HepG2 (cell line): ENCODE data around the gene QRFPR. TPM values are rescaled to one million over a fixed set of nuclear protein-coding genes. Genes with fewer than 3 reads are reported as not detected.
A peak's percentile ranks its signal among the peaks of the same experiment; 100 is the strongest.

Experiments used
- ATAC-seq: fragments of 200-7000 bp; cut with Tn5 transposase; 3 replicates; pipeline ENCODE4 v1.9.1; 2020; ENCODE audit warnings: mild to moderate bottlenecking, moderate library complexity
- BruUV-seq: library from RNA; stranded (reverse); fragments of 400-500 nt; replicated peaks from 2 replicates; lab custom pipeline; 2021; lab: Mats Ljungman, UMichigan
- CTCF ChIA-PET: fragments of 300-600 bp; formaldehyde crosslinking; extraction: SDS; loops from one replicate; lab custom pipeline; 2021; ENCODE audit warnings: low total read pairs, inconsistent platforms, low intra/inter-chr PET ratio; lab: Yijun Ruan, JAX
- POLR2A ChIA-PET: fragments of 350-600 bp; sonication (Branson Sonifier 250); formaldehyde crosslinking; loops from one replicate; lab custom pipeline; 2020; ENCODE audit warnings: antibody characterized with exemption, inconsistent platforms; lab: Yijun Ruan, JAX
- DNase-seq: peaks from one replicate; pipeline ENCODE4 v3.0.0-alpha.2; 2015; ENCODE audit warnings: low spot score
- FAIRE-seq: peaks from 3 replicates; lab custom pipeline; 2011; peaks lifted over from hg19 to GRCh38; lab: Jason Lieb, UNC
- H2AFZ ChIP-seq: one replicate; pipeline ENCODE4 v1.6.1; 2011; ENCODE audit warnings: low read length, inconsistent platforms
- H3K27ac ChIP-seq: fragments of 300-600 bp; 3 replicates; pipeline ENCODE4 v1.8.0; 2011; ENCODE audit warnings: mixed run types, mild to moderate bottlenecking, mixed read lengths, low read length, inconsistent platforms; ENCODE audit not compliant: insufficient read depth; ENCODE audit errors: extremely low read length
- H3K27me3 ChIP-seq, 2 experiments: fragments of 200-600 bp in 1 of 2; 2 replicates in 1 of 2; 3 replicates in 1 of 2; pipeline versions ENCODE4 v1.6.0 to v1.8.0; 2011; ENCODE audit warnings: low read length in 2 of 2, mild to moderate bottlenecking in 2 of 2, moderate library complexity in 2 of 2, inconsistent platforms in 1 of 2; ENCODE audit not compliant: insufficient read depth in 2 of 2, control insufficient read depth in 1 of 2
- H3K36me3 ChIP-seq, 2 experiments: fragments of 200-600 bp in 1 of 2; replicated peaks in 1 of 2; 2 replicates in 1 of 2; 3 replicates in 1 of 2; pipeline versions ENCODE4 v1.5.1 to v1.8.0; 2011; ENCODE audit warnings: low read length in 2 of 2, inconsistent platforms in 1 of 2; ENCODE audit not compliant: insufficient read depth in 2 of 2, control insufficient read depth in 1 of 2
- H3K4me1 ChIP-seq: 2 replicates; pipeline ENCODE4 v1.5.1; 2012; ENCODE audit warnings: low read length, inconsistent platforms; ENCODE audit not compliant: insufficient read depth
- H3K4me2 ChIP-seq: 2 replicates; pipeline ENCODE4 v1.6.0; 2011; ENCODE audit warnings: low read depth, low read length, inconsistent platforms
- H3K4me3 ChIP-seq, 3 experiments: fragments of 200-600 bp in 1 of 3; sonication (generic), shearing (Covaris generic) in 1 of 3; replicated peaks in 1 of 3; 2 replicates each; pipeline ENCODE4 v1.5.1; 2011 to 2016; ENCODE audit warnings: low read length in 3 of 3, inconsistent platforms in 2 of 3, low read depth in 2 of 3, mild to moderate bottlenecking in 2 of 3, control low read depth in 1 of 3, mixed read lengths in 1 of 3; ENCODE audit not compliant: insufficient read depth in 1 of 3
- H3K79me2 ChIP-seq: one replicate; pipeline ENCODE4 v1.6.1; 2011; ENCODE audit warnings: low read length, inconsistent platforms; ENCODE audit not compliant: insufficient read depth
- H3K9ac ChIP-seq: 2 replicates; pipeline ENCODE4 v1.6.0; 2011; ENCODE audit warnings: mild to moderate bottlenecking, low read depth, low read length, inconsistent platforms; ENCODE audit not compliant: insufficient read depth
- H3K9me3 ChIP-seq: 2 replicates; pipeline ENCODE4 v1.5.1; 2012; ENCODE audit warnings: mild to moderate bottlenecking, low read length
- H4K20me1 ChIP-seq: 2 replicates; pipeline ENCODE4 v1.6.0; 2011; ENCODE audit warnings: inconsistent platforms, mild to moderate bottlenecking, low read length, moderate library complexity; ENCODE audit not compliant: insufficient read depth
- CEBPG ChIP-seq: IDR thresholded peaks from 2 replicates; pipeline ENCODE4 v1.6.1; 2016
- CTCF ChIP-seq: sonication (generic); formaldehyde crosslinking; IDR thresholded peaks from 2 replicates; pipeline ENCODE4 v1.5.0; 2020; ENCODE audit warnings: mild to moderate bottlenecking, missing genetic modification reagents, moderate library complexity
- HDAC1 ChIP-seq: sonication (generic); formaldehyde crosslinking; IDR thresholded peaks from 2 replicates; pipeline ENCODE4 v1.5.1; 2020; ENCODE audit warnings: mild to moderate bottlenecking, missing genetic modification reagents
- LCORL ChIP-seq, 2 experiments: fragments of 450-650 bp in 1 of 2; sonication (generic) in 1 of 2; formaldehyde crosslinking in 1 of 2; IDR thresholded peaks; 2 replicates each; pipeline versions ENCODE4 v1.5.0 to v1.6.1; 2017 to 2020; ENCODE audit warnings: antibody characterized with exemption in 1 of 2, missing genetic modification reagents in 1 of 2
- NFE2L2 ChIP-seq: fragments of 150-350 bp; IDR thresholded peaks from 2 replicates; pipeline ENCODE4 v1.6.1; 2014; ENCODE audit warnings: low read length
- NFRKB ChIP-seq: fragments of 450-650 bp; IDR thresholded peaks from 2 replicates; pipeline ENCODE4 v1.6.1; 2017
- RAD21 ChIP-seq: fragments of 450-650 bp; formaldehyde crosslinking; IDR thresholded peaks from 2 replicates; pipeline ENCODE4 v1.5.0; 2020; ENCODE audit warnings: mild to moderate bottlenecking
- SMC3 ChIP-seq: IDR thresholded peaks from 2 replicates; pipeline ENCODE4 v1.6.1; 2011; ENCODE audit warnings: low read length, improper control_type of control experiment
- STAG1 ChIP-seq: sonication (generic); formaldehyde crosslinking; IDR thresholded peaks from 2 replicates; pipeline ENCODE4 v1.4.0; 2020; ENCODE audit warnings: missing genetic modification reagents
- TRIM22 ChIP-seq: fragments of 450-650 bp; IDR thresholded peaks from 2 replicates; pipeline ENCODE4 v1.6.1; 2017
- ZNF331 ChIP-seq: sonication (generic); formaldehyde crosslinking; IDR thresholded peaks from 2 replicates; pipeline ENCODE4 v1.4.0; 2020; ENCODE audit warnings: missing genetic modification reagents
- ZNF441 ChIP-seq: sonication (generic); formaldehyde crosslinking; IDR thresholded peaks from 2 replicates; pipeline ENCODE4 v1.7.0; 2021; ENCODE audit warnings: missing genetic modification reagents, borderline replicate concordance
- ZNF670 ChIP-seq: sonication (generic); formaldehyde crosslinking; IDR thresholded peaks from 2 replicates; pipeline ENCODE4 v1.8.0; 2022; ENCODE audit warnings: mild to moderate bottlenecking, missing genetic modification reagents, borderline replicate concordance
- WGBS: methylation state at CpG from one replicate; pipeline ENCODE4 v1.1.6; 2017; ENCODE audit warnings: low lambda C conversion rate; 5-methylcytosine and 5-hydroxymethylcytosine counted together
- in situ Hi-C: cut with HindIII; loops from 2 replicates; pipeline ENCODE4 v1.10.0; 2017; ENCODE audit warnings: low pct_unique_long_range_greater_than_20kb; ENCODE audit not compliant: extremely low pct_ligation_motif_present
- intact Hi-C: fragments of 100-400 bp; cut with micrococcal nuclease; formaldehyde crosslinking; loops from one replicate; pipeline ENCODE4 v1.10.0; 2022; ENCODE audit not compliant: unreplicated experiment
- polyA plus RNA-seq, 8 experiments: library from polyadenylated mRNA; depleted of rRNA in 3 of 8; stranded (reverse) in 7 of 8; unstranded in 1 of 8; fragments of >200 nt; fragmentation: Illumina TruSeq in 4 of 8; extraction: Trizol in 4 of 8; gene quantifications; 2 replicates each; pipeline versions ENCODE4 v1.2.1 to v1.2.3, GENCODE V29; 2011 to 2016; ENCODE audit warnings: low read depth in 4 of 8, missing spikeins in 1 of 8, mixed read lengths in 1 of 8; ENCODE audit not compliant: insufficient read depth in 1 of 8
- total RNA-seq, 5 experiments: library from RNA; depleted of rRNA; stranded (reverse); fragments of >200 nt; fragmentation: Illumina TruSeq; extraction: Trizol; gene quantifications; 2 replicates each; pipeline ENCODE4 v1.2.3, GENCODE V29; 2016; ENCODE audit warnings: low read depth in 1 of 5

The QRFPR gene
- total and polyA plus RNA-seq, 2 of the 13 experiments (the other 11 are each of a cell fraction or from before 2014, with no cell fraction given), result not detected

GRCh38 chr4:121308328-121308663, 72.5 kb downstream of the QRFPR start:
- H3K27ac ChIP-seq, result no peak overlapping the region
- DNase-seq (no peak), ATAC-seq (no peak), FAIRE-seq (no peak)
- no peaks in the 10 kb centered on the region for H3K79me2 ChIP-seq
- no TSS peak for BruUV-seq
- in situ Hi-C loops, result no loop called here
- ChIA-PET POLR2A (no interaction called here), CTCF (interaction anchor here (1.3 kb wide), 1 partner anchor 31 kb away, joined by 5 read pairs; no protein-coding TSS in a partner anchor)
- 8% methylated on average over 1 of the region's 1 CpG for WGBS
- no peak overlapping the region for H3K9ac ChIP-seq
- H3K4me3 ChIP-seq, result no peak overlapping the region
- H4K20me1 ChIP-seq, result no peaks in the 10 kb centered on the region
- TF ChIP-seq NFE2L2 (peak; percentile 54), CEBPG (no peak)
- H3K9me3 ChIP-seq, result no peaks in the 10 kb centered on the region
- H3K4me1 ChIP-seq, result no peaks in the 10 kb centered on the region
- H2AFZ ChIP-seq, result no peak overlapping the region
- H3K27me3 ChIP-seq, result no peaks in the 10 kb centered on the region
- H3K4me2 ChIP-seq, result no peak overlapping the region
- intact Hi-C loops, result loop anchor here (5.0 kb wide), 1 partner anchor 116 kb away; no protein-coding TSS in a partner anchor
- no peaks in the 10 kb centered on the region for H3K36me3 ChIP-seq

GRCh38 chr4:121307445-121308327, 73.1 kb downstream of the QRFPR start:
- Histone ChIP-seq H3K79me2 (no peaks in the 10 kb centered on the region), H3K4me1 (no peaks in the 10 kb centered on the region), H3K4me2 (no peak overlapping the region), H3K36me3 (no peaks in the 10 kb centered on the region), H3K27ac (no peak overlapping the region), H3K4me3 (no peak overlapping the region), H4K20me1 (no peaks in the 10 kb centered on the region), H2AFZ (no peak overlapping the region), H3K9me3 (no peaks in the 10 kb centered on the region), H3K9ac (no peak overlapping the region), H3K27me3 (no peaks in the 10 kb centered on the region)
- in situ Hi-C loops, result no loop called here
- FAIRE-seq, result peak; percentile 55
- POLR2A ChIA-PET, result no interaction called here
- CTCF ChIA-PET, result interaction anchor here (1.3 kb wide), 1 partner anchor 30 kb away, joined by 5 read pairs; no protein-coding TSS in a partner anchor
- 0% methylated on average over 5 of the region's 5 CpGs for WGBS
- ATAC-seq, result peak; percentile 61; the same call in 2 of the 3 replicates
- BruUV-seq, result no TSS peak
- peak; percentile 60 for TF ChIP-seq STAG1 (CRISPR knock-in tag)
- TF ChIP-seq NFRKB, result no peak
- no peak for TF ChIP-seq ZNF331 (CRISPR knock-in tag)
- no peak for TF ChIP-seq ZNF441 (CRISPR knock-in tag)
- TF ChIP-seq CTCF (CRISPR knock-in tag), result peak; percentile 56
- 0 out of 2 replicates have a peak, but pooled peaks have one; percentile 17 for TF ChIP-seq RAD21 (CRISPR knock-in tag)
- no peak for TF ChIP-seq ZNF670 (CRISPR knock-in tag)
- no peak for TF ChIP-seq LCORL (IDR thresholded peaks at IDR 0.05)
- no peak for TF ChIP-seq LCORL (CRISPR knock-in tag; IDR thresholded peaks at IDR 0.05)
- peak; percentile 10; the same call in 1 of the 2 replicates for TF ChIP-seq SMC3
- TF ChIP-seq TRIM22, result no peak
- no peak for TF ChIP-seq HDAC1 (CRISPR knock-in tag)
- DNase-seq, result peak; percentile 34
- intact Hi-C loops, result loop anchor here (1.0 to 5.0 kb wide), 2 partner anchors 30 to 115 kb away; no protein-coding TSS in a partner anchor
